ENCODE results near the gene MYO19. TPM values are rescaled to one million over a fixed set of nuclear protein-coding genes. Genes with fewer than 3 reads are reported as not detected.
A peak's percentile ranks its signal among the peaks of the same experiment; 100 is the strongest.

The MYO19 gene
- total and polyA plus RNA-seq, 9 of the 15 experiments (the other 6 are each of a cell fraction or from before 2014, with no cell fraction given), result 21.6 to 176 (median 129) TPM

GRCh38 chr17:36463916-36464764 is 70.5 kb downstream of the MYO19 start (continued):
- TF ChIP-seq SIN3A (IDR thresholded peaks at IDR 0.05; ENCODE audit: borderline replicate concordance in 2 of 2, control insufficient read depth in 1 of 2, low read depth in 2 of 2, low read length in 2 of 2) (peak; percentile 63 to 83; a peak in 2 of 4 replicates), NR1H2 (CRISPR knock-in tag; IDR thresholded peaks at IDR 0.05) (no peak), ZNF175 (CRISPR knock-in tag; IDR thresholded peaks at IDR 0.05; ENCODE audit: low read depth) (no peak), ZNF134 (CRISPR knock-in tag; conservative IDR thresholded peaks at IDR 0.05) (no peak), KAT7 (CRISPR knock-in tag; IDR thresholded peaks at IDR 0.05; ENCODE audit: borderline replicate concordance) (no peak), ZBTB5 (IDR thresholded peaks at IDR 0.05) (no peak), TGIF2 (CRISPR knock-in tag; IDR thresholded peaks at IDR 0.05) (no peak), KLF13 (tag; IDR thresholded peaks at IDR 0.05; ENCODE audit: borderline replicate concordance, low read depth) (no peak), JUNB (CRISPR knock-in tag; conservative IDR thresholded peaks at IDR 0.05) (no peak), PPARD (CRISPR knock-in tag; IDR thresholded peaks at IDR 0.05) (no peak), USF2 (CRISPR knock-in tag; IDR thresholded peaks at IDR 0.05) (no peak), ZBTB2 (IDR thresholded peaks at IDR 0.05) (no peak), RHOXF2B (CRISPR knock-in tag; conservative IDR thresholded peaks at IDR 0.05) (no peak), CHD2 (IDR thresholded peaks at IDR 0.05; ENCODE audit: low read depth, low read length) (no peak), ESRRA (IDR thresholded peaks at IDR 0.05; ENCODE audit: borderline replicate concordance, low read depth) (peak; percentile 21; the same call in 1 of the 2 replicates)

All from K562 (cell line).